Measurements from ENCODE around the gene EXT2.

DNA sequence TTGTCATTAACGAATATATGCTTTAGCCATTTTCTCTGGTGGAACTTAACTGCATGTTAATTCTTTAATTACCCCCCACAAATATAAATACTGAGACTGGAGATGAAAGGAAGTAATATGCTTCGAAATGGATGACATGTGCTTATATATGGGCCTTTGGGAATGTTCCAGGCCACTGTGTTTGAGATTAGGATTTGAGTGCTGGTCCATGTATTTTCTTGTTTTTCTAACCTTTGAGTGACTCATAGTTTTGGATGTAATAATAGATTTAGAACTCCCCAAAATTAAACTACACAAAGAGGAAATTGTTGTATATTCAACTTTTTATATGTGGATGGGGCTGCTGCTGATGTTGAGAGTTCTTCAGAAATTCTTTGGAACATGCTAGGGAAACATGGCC, 54.2 kb downstream of the EXT2 start:
- TF ChIP-seq, protein P1, sequence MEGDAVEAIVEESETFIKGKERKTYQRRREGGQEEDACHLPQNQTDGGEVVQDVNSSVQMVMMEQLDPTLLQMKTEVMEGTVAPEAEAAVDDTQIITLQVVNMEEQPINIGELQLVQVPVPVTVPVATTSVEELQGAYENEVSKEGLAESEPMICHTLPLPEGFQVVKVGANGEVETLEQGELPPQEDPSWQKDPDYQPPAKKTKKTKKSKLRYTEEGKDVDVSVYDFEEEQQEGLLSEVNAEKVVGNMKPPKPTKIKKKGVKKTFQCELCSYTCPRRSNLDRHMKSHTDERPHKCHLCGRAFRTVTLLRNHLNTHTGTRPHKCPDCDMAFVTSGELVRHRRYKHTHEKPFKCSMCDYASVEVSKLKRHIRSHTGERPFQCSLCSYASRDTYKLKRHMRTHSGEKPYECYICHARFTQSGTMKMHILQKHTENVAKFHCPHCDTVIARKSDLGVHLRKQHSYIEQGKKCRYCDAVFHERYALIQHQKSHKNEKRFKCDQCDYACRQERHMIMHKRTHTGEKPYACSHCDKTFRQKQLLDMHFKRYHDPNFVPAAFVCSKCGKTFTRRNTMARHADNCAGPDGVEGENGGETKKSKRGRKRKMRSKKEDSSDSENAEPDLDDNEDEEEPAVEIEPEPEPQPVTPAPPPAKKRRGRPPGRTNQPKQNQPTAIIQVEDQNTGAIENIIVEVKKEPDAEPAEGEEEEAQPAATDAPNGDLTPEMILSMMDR (IDR thresholded peaks at IDR 0.05), result no peak
- no peak for TF ChIP-seq POLR2A (IDR thresholded peaks at IDR 0.05)
